ENCODE measurements around the gene TNFRSF14. TPM values are rescaled to one million over a fixed set of nuclear protein-coding genes. Genes with fewer than 3 reads are reported as not detected.
"Not testable (repeated sequence)": the region's sequence is repeated elsewhere in the genome, so short reads cannot be mapped to it uniquely, and the experiment has no call there.

The TNFRSF14 gene
- total RNA-seq, 6 experiments from 2014 or later, result 7.4 to 14.2 (median 11.5) TPM

DNA sequence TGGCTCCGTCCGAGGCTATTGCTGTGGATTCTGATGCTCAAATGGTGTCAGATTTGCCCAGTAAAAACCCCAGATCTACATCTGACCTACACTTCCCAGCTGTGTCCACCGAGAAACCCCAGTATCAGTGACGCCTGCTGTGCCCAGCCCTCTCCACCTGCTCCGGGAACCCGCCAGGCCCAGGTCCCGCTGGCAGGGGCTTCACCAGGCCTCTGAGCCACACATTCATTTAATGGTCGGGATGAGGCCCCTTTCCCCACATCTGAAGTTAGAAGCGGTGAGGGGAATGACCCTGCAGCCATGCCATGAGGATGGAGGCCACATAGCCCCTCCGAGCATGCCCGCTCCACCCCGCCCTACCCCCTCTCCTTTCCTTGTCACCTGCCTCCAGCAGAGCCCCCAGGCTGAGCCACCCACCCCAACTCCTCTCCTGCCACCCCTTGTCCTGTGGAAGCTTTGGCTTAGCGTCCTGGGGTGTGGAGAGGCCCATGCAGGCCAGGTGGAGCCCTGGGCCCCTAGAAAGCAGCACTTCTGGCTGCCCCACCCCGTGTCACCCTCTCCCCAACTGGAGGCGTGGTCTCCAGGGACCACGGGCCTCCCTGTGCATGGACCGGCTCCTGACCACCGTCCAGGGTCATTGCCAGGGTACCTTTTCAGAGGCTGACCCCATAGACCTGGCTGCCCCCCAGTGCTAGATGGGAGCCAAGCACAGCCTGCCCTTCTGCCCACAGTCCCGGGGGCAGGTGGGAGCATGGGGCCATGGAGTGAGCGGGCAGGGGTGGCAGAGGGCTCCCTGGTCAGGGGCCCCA, 8.0 kb downstream of the TNFRSF14 start:
- Mint-ChIP-seq H3K27ac (no peak overlapping the region), H3K36me3 (ENCODE audit: low read depth) (no peaks in the 10 kb centered on the region)

DNA sequence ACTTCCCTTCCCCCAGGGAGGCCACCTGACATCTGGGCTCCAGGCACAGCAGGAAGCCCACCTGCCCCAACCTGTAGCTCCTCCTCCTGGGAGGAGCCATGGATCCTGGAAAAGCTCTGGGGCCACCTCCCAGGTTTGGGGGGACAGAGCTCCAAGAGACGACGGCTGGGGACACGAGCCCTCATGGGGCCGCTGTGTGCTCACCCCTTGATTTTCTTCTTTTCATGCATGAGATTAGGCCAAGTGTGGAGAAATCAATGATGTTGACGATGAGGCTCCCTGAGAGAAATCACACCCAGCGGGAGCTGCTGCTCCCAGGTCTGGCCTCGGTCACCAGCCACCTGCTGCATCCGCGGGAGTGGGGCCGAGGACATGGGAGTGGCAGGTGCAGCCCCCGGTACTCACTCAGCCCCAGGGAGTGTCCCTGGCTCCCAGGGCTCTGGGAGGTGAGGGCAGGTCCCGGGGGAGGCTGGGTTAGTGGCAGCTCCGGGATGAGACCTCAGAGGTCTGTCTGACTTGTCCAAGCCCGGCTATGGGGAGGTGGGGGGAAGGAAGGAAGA, 8.7 kb downstream of the TNFRSF14 start:
- peaks cover 15% of the 10 kb centered on the region for H3K27me3 Mint-ChIP-seq (ENCODE audit: insufficient read depth)
- TF ChIP-seq, protein P1, sequence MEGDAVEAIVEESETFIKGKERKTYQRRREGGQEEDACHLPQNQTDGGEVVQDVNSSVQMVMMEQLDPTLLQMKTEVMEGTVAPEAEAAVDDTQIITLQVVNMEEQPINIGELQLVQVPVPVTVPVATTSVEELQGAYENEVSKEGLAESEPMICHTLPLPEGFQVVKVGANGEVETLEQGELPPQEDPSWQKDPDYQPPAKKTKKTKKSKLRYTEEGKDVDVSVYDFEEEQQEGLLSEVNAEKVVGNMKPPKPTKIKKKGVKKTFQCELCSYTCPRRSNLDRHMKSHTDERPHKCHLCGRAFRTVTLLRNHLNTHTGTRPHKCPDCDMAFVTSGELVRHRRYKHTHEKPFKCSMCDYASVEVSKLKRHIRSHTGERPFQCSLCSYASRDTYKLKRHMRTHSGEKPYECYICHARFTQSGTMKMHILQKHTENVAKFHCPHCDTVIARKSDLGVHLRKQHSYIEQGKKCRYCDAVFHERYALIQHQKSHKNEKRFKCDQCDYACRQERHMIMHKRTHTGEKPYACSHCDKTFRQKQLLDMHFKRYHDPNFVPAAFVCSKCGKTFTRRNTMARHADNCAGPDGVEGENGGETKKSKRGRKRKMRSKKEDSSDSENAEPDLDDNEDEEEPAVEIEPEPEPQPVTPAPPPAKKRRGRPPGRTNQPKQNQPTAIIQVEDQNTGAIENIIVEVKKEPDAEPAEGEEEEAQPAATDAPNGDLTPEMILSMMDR (IDR thresholded peaks at IDR 0.05), result no peak
- no peaks in the 10 kb centered on the region for H3K9me3 Mint-ChIP-seq
- H3K36me3 Mint-ChIP-seq (ENCODE audit: low read depth), result no peaks in the 10 kb centered on the region
- H3K4me1 Mint-ChIP-seq (ENCODE audit: low read depth), result no peaks in the 10 kb centered on the region
- H3K4me3 Mint-ChIP-seq, result no peak overlapping the region
- no peak overlapping the region for H3K27ac Mint-ChIP-seq
- no peak for DNase-seq

More for the DNA sequence above, 8.0 kb downstream of the TNFRSF14 start:
- Mint-ChIP-seq H3K4me3 (no peak overlapping the region), H3K27me3 (ENCODE audit: insufficient read depth) (peaks cover 15% of the 10 kb centered on the region), H3K4me1 (ENCODE audit: low read depth) (no peaks in the 10 kb centered on the region), H3K9me3 (no peaks in the 10 kb centered on the region)
- TF ChIP-seq, protein P1 (IDR thresholded peaks at IDR 0.05), result no peak
- DNase-seq, result no peak

DNA sequence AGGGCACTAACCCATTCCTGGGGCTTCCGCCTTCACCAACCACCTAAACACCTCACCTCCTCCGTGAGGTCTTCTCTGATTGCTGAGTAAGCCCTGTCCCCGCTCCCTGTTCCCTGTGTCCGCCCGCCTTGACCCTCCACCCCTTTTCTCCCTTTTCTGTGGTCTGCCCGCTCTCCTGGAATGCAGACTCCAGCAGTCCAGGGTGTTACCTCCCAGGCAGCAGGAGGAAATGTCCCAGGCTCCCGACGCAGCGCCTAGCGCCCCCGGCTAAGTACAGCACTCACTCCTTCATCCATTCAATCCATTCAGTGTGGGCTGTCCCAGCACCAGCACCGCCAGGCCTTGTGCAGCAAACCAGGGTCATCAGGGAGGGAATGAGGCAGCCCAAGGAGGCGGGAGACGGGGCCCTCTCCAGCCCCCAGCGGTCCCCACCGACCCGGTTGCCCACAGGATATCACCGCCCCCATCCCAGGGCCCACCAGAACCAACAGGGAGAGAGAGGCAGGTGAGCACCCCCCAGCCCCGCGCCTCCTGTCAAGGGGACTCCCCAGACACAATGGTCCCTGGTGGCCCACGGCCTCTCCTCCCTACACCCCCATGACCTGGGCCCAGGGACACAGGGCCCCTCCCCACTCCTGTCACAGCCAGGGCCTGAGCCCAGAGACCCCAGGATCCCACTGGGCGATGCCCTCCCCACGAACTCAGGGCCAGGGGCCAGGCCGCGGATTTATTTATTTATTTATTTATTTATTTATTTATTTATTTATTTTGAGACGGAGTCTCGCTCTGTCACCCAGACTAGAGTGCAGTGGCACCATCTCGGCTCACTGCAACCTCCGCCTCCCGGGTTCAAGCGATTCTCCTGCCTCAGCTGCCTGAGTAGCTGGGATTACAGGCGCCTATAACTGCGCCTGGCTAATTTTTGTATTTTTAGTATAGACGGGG, 10.2 kb downstream of the TNFRSF14 start:
- no peak overlapping the region for H3K4me3 Mint-ChIP-seq
- no peaks in the 10 kb centered on the region for H3K36me3 Mint-ChIP-seq (ENCODE audit: low read depth)
- TF ChIP-seq, protein P1 (IDR thresholded peaks at IDR 0.05), result no peak
- no peaks in the 10 kb centered on the region for H3K4me1 Mint-ChIP-seq (ENCODE audit: low read depth)
- peaks cover 15% of the 10 kb centered on the region for H3K27me3 Mint-ChIP-seq (ENCODE audit: insufficient read depth)
- no peak for DNase-seq
- no peak overlapping the region for H3K27ac Mint-ChIP-seq
- no peaks in the 10 kb centered on the region for H3K9me3 Mint-ChIP-seq

DNA sequence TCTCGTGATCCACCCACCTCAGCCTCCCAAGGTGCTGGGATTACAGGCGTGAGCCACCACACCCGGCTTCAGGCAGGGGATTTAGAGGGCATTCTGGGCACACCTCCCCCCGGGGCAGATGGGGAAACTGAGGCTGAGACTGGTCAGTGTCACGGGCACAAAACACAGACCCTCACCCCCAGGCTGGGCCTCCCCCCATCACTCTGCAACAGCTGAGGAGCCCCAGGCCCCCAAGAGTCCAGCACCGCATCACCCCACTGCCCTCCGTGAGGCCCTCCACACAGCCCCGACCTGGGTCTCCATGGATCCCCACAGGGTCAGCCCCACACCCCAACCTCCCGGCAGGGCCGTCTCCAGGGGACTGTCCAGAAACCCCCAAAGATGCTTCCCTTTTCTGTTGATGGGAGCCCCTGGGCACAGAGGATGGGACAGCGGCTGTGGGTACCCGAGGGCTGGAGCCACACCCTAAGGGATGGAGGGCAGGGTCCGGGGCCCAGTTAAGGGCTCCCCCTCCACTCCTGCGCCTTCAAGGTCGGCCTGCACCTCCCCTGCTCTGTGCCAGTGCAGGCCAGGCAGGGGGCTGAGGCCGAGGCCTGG, 11.0 kb downstream of the TNFRSF14 start:
- DNase-seq, result no peak
- Mint-ChIP-seq H3K4me1 (ENCODE audit: low read depth) (no peaks in the 10 kb centered on the region), H3K27me3 (ENCODE audit: insufficient read depth) (peaks cover 15% of the 10 kb centered on the region), H3K4me3 (no peak overlapping the region), H3K36me3 (ENCODE audit: low read depth) (no peaks in the 10 kb centered on the region), H3K27ac (no peak overlapping the region), H3K9me3 (no peaks in the 10 kb centered on the region)
- TF ChIP-seq, protein P1 (IDR thresholded peaks at IDR 0.05), result no peak

DNA sequence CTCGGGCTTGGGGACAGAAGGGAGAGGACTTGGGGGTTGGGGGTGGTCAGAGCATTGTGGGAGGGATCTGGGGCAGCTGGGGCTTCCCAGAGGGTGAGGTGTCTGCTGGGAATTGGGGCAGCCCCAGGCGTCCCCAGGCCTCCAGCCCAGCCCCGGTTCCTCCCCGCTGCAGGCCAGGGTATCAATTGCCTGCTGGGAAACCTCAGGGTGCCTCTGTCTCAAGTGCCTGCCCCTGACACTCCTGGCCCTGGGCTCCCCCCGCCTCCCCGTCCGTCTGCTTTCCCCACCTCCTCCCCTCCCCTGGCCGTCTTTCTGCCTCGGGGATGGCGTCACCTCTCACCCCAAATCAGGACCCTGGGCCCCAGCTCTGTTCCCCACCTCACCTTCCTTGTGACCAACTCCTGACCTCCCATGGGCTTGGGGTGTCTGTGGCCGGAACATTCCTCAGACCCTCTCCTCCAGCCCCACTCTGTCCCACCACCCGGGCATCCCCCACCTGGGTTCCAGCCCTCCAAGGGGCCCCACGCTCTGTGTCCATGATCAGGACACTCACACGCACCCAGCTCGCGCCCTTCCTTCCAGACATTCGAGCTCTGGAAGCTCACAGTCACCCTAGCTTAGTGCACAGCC, 12.1 kb downstream of the TNFRSF14 start:
- H3K27me3 Mint-ChIP-seq (ENCODE audit: insufficient read depth), result peaks cover 20% of the 10 kb centered on the region
- not testable (repeated sequence) for H3K9me3 Mint-ChIP-seq; DNase-seq; H3K27ac Mint-ChIP-seq; H3K4me3 Mint-ChIP-seq; H3K36me3 Mint-ChIP-seq (ENCODE audit: low read depth); H3K4me1 Mint-ChIP-seq (ENCODE audit: low read depth)
